CD8-positive, alpha-beta memory T cell (primary cell): ENCODE results near the gene KYAT1. TPM values are rescaled to one million over a fixed set of nuclear protein-coding genes. Genes with fewer than 3 reads are reported as not detected.
A peak's percentile ranks its signal among the peaks of the same experiment; 100 is the strongest.
"Not testable (repeated sequence)": the region's sequence is repeated elsewhere in the genome, so short reads cannot be mapped to it uniquely, and the experiment has no call there.

Experiments
- CTCF ChIA-PET: fragments of 350-600 bp; sonication (Branson Sonifier 250); formaldehyde crosslinking; loops from one replicate; lab custom pipeline; 2021; ENCODE audit warnings: antibody characterized with exemption; lab: Charles Lee
- POLR2A ChIA-PET: fragments of 350-600 bp; sonication (Branson Sonifier 250); formaldehyde crosslinking; loops from one replicate; lab custom pipeline; 2021; ENCODE audit warnings: antibody characterized with exemption; lab: Charles Lee
- DNase-seq, 5 donors: peaks; one replicate each; pipeline versions ENCODE4 v3.0.0 to v3.0.0-alpha.2; 2020 to 2022; ENCODE audit warnings: mixed read lengths in 1 of 5
- H3K27ac ChIP-seq: one replicate; pipeline ENCODE4 v1.7.0; 2013; ENCODE audit warnings: low read depth, mild to moderate bottlenecking, low read length, moderate library complexity
- H3K27me3 ChIP-seq: 2 replicates; pipeline ENCODE4 v1.7.0; 2013; ENCODE audit warnings: low read length, mild to moderate bottlenecking; ENCODE audit not compliant: insufficient read depth, poor library complexity, severe bottlenecking
- H3K36me3 ChIP-seq: 2 replicates; pipeline ENCODE4 v1.7.0; 2013; ENCODE audit warnings: mild to moderate bottlenecking, low read length, moderate library complexity; ENCODE audit not compliant: insufficient read depth
- H3K4me1 ChIP-seq: 2 replicates; pipeline ENCODE4 v1.7.0; 2013; ENCODE audit warnings: mild to moderate bottlenecking, low read length, moderate library complexity; ENCODE audit not compliant: insufficient read depth
- H3K4me3 ChIP-seq: 2 replicates; pipeline ENCODE4 v1.7.0; 2013; ENCODE audit warnings: mild to moderate bottlenecking, low read length
- H3K9me3 ChIP-seq: 2 replicates; pipeline ENCODE4 v1.7.0; 2013; ENCODE audit warnings: mild to moderate bottlenecking, low read length
- H3K27ac Mint-ChIP-seq, 8 donors: one replicate each; pipeline ENCODE4 v1.8.0; 2020 to 2021; ENCODE audit warnings: mixed read lengths in 8 of 8, mild to moderate bottlenecking in 6 of 8, inconsistent platforms in 3 of 8, moderate library complexity in 3 of 8
- H3K27me3 Mint-ChIP-seq, 2 donors: one replicate each; pipeline ENCODE4 v1.8.0; 2020 to 2021; ENCODE audit warnings: mixed read lengths in 2 of 2, mild to moderate bottlenecking in 1 of 2, moderate library complexity in 1 of 2
- H3K36me3 Mint-ChIP-seq, 3 donors: one replicate each; pipeline ENCODE4 v1.8.0; 2020 to 2021; ENCODE audit warnings: mixed read lengths in 3 of 3, inconsistent platforms in 1 of 3, mild to moderate bottlenecking in 1 of 3
- H3K4me1 Mint-ChIP-seq, 3 donors: one replicate each; pipeline ENCODE4 v1.8.0; 2020 to 2021; ENCODE audit warnings: mixed read lengths in 3 of 3, inconsistent platforms in 1 of 3, mild to moderate bottlenecking in 1 of 3
- H3K4me3 Mint-ChIP-seq, 7 donors: one replicate each; pipeline ENCODE4 v1.8.0; 2020 to 2021; ENCODE audit warnings: mixed read lengths in 7 of 7, mild to moderate bottlenecking in 6 of 7, moderate library complexity in 4 of 7, inconsistent platforms in 2 of 7
- H3K9me3 Mint-ChIP-seq, 5 donors: one replicate each; pipeline ENCODE4 v1.8.0; 2020 to 2022; ENCODE audit warnings: mixed read lengths in 5 of 5, mild to moderate bottlenecking in 3 of 5, moderate library complexity in 2 of 5, inconsistent platforms in 1 of 5
- polyA plus RNA-seq: library from polyadenylated mRNA; unstranded; fragments of 300-500 nt; fragmentation: Illumina TruSeq; gene quantifications from one replicate; pipeline ENCODE4 v1.2.3, GENCODE V29; 2021
- total RNA-seq, 2 experiments: library from RNA; stranded (reverse); gene quantifications; one replicate each; pipeline ENCODE4 v1.2.3, GENCODE V29; 2021

KYAT1 gene
- total and polyA plus RNA-seq, 3 experiments from 2014 or later = 8.8 to 10.4 (median 8.9) TPM

DNA sequence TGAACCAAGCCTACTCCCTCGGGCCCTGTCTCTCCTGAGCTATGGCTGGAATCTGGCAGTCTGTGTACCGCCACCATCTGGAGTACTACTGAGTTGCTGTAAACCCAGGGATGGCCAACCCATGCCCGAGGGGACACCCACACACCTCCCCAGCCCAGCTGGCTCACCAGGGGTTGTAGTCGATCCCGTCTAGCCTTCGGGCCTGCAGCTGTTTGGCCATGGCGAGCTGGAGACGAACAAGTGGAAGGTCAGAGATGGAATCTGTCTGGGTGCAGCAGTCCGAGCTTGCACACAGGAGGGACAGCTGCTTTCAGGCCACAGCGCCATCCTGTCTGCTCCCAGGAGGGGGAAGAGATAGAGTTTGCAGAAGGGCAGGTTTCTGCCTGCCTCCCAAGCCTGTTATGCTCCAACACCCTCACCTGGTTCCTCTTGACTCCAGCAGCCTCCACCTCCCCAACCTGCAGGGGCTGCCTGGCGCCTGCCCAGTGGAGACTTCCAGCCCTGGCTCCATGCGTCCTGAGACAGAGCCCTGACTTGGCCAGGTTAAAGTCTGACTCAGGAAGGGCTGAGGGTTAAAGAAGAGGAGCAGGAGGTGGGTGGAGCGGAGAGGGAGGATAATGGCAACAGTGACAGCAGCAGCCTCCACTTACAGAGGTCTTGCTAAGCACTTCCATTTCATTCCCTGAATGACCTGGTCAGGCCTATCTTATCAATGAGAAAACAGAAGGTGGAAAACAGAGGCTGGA, 36.4 kb downstream of the KYAT1 start:
- Mint-ChIP-seq H3K4me3 (no peak overlapping the region), H3K36me3 (peaks cover 8 to 25% (median 14%) of the 10 kb centered on the region in 3 donors), H3K27me3 (no peaks in the 10 kb centered on the region), H3K4me1 (no peaks in the 10 kb centered on the region), H3K9me3 (peaks cover 0 to 9% (median 3%) of the 10 kb centered on the region in 5 donors), H3K27ac (peak overlapping the region in 1 of 8 donors; percentile 80)
- DNase-seq = no peak
- H3K27ac ChIP-seq = no peak overlapping the region
- no peaks in the 10 kb centered on the region for H3K27me3 ChIP-seq
- H3K4me1 ChIP-seq = no peaks in the 10 kb centered on the region
- H3K9me3 ChIP-seq = no peaks in the 10 kb centered on the region
- no peaks in the 10 kb centered on the region for H3K36me3 ChIP-seq
- no peak overlapping the region for H3K4me3 ChIP-seq
- POLR2A ChIA-PET = interaction anchor here (0.6 kb wide), 1 partner anchor 239 kb away, joined by 3 read pairs; no protein-coding TSS in a partner anchor
- CTCF ChIA-PET = interaction anchor here (0.9 to 1.4 kb wide), 4 partner anchors 27 to 83 kb away, joined by 3 to 4 read pairs (median 3); partner anchors contain the start of gene ENDOG

GRCh38 chr9:128843171-128843570, 38.6 kb downstream of the KYAT1 start:
- POLR2A ChIA-PET = interaction anchor here (0.7 kb wide), 1 partner anchor 41 kb away, joined by 3 read pairs; no protein-coding TSS in a partner anchor
- CTCF ChIA-PET, H3K4me3 Mint-ChIP-seq, H3K4me1 Mint-ChIP-seq, H3K4me3 ChIP-seq, H3K36me3 ChIP-seq, H3K9me3 Mint-ChIP-seq, H3K27me3 ChIP-seq, DNase-seq, H3K4me1 ChIP-seq, H3K9me3 ChIP-seq, H3K27me3 Mint-ChIP-seq, H3K27ac ChIP-seq: not testable (repeated sequence)
- Mint-ChIP-seq H3K27ac (peak overlapping the region in 1 of 8 donors; percentile 29), H3K36me3 (peaks cover 5 to 34% (median 8%) of the 10 kb centered on the region in 3 donors)

- no peaks in the 10 kb centered on the region for H3K9me3 Mint-ChIP-seq
Observed at GRCh38 chr9:128841694-128842492, 39.9 kb downstream of the KYAT1 start.

DNA sequence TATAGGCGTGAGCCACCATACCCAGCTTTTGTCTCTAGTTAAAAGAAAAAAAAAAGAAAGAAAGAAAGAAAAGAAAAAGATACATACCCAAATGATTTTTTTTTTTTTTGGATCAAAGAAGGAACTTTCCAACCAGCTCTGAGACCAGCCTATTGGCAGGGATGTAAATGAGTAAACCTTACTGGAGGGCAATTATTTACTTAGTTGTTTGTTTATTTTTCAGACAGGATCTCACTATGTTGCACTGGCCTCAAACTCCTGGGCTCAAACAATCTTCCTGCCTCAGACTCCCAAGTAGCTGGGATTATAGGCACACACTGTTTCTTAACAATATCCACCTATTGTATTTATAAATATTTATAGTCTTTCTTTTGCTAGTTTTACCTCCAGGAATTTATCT, 41.2 kb downstream of the KYAT1 start:
- H3K36me3 ChIP-seq = no peaks in the 10 kb centered on the region
- H3K4me3 ChIP-seq = no peak overlapping the region
- H3K27me3 ChIP-seq = no peaks in the 10 kb centered on the region
- Mint-ChIP-seq H3K4me3 (no peak overlapping the region), H3K36me3 (peaks cover 0 to 37% (median 3%) of the 10 kb centered on the region in 3 donors), H3K27ac (no peak overlapping the region), H3K27me3 (no peaks in the 10 kb centered on the region), H3K9me3 (no peaks in the 10 kb centered on the region), H3K4me1 (no peaks in the 10 kb centered on the region)
- CTCF ChIA-PET = interaction anchor here (1.1 kb wide), 1 partner anchor 88 kb away, joined by 3 read pairs; no protein-coding TSS in a partner anchor
- H3K27ac ChIP-seq = no peak overlapping the region
- POLR2A ChIA-PET = interaction anchor here (0.8 kb wide), 1 partner anchor 11 kb away, joined by 3 read pairs; the partner anchor contains the start of gene SPOUT1
- H3K4me1 ChIP-seq = no peaks in the 10 kb centered on the region
- H3K9me3 ChIP-seq = no peaks in the 10 kb centered on the region
- DNase-seq = no peak

More at GRCh38 chr9:128841694-128842492, 39.9 kb downstream of the KYAT1 start:
- H3K27ac Mint-ChIP-seq = no peak overlapping the region
- Histone ChIP-seq H3K4me3 (no peak overlapping the region), H3K9me3 (no peaks in the 10 kb centered on the region), H3K36me3 (no peaks in the 10 kb centered on the region), H3K27ac (no peak overlapping the region), H3K4me1 (no peaks in the 10 kb centered on the region), H3K27me3 (no peaks in the 10 kb centered on the region)
- H3K36me3 Mint-ChIP-seq = peaks cover 0 to 35% (median 3%) of the 10 kb centered on the region in 3 donors
- ChIA-PET CTCF (interaction anchor here (1.5 kb wide), 1 partner anchor 23 kb away, joined by 4 read pairs; the partner anchor contains the start of gene ENDOG), POLR2A (interaction anchor here (0.5 kb wide), 1 partner anchor 11 kb away, joined by 5 read pairs; no protein-coding TSS in a partner anchor)
- no peaks in the 10 kb centered on the region for H3K4me1 Mint-ChIP-seq
- H3K4me3 Mint-ChIP-seq = no peak overlapping the region
- no peaks in the 10 kb centered on the region for H3K27me3 Mint-ChIP-seq
- no peak for DNase-seq

DNA sequence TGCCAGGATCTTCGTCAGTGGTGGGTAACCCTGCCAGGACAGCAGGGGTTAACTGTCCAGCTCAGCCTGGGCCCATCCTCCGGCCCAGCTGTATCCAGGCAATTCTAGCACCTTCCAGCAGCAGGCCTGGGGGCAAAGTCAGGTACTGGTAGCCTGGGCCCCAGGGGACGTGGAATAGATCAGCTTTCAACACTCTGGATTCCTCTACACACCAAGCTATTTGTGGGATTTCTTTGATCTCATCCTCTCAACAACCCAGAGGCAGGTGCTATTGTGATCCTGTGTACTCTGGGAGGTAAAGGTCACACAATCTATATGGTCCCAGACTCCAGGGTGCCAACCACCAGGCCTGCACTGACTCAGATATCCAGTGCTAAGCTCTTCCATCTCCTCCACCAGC, 43.4 kb downstream of the KYAT1 start:
- Histone ChIP-seq H3K9me3 (no peaks in the 10 kb centered on the region), H3K27ac (no peak overlapping the region), H3K4me1 (no peaks in the 10 kb centered on the region), H3K27me3 (no peaks in the 10 kb centered on the region), H3K4me3 (no peak overlapping the region), H3K36me3 (no peaks in the 10 kb centered on the region)
- peak overlapping the region in 1 of 8 donors; percentile 20 for H3K27ac Mint-ChIP-seq
- no peaks in the 10 kb centered on the region for H3K27me3 Mint-ChIP-seq
- no peaks in the 10 kb centered on the region for H3K9me3 Mint-ChIP-seq
- H3K36me3 Mint-ChIP-seq = peaks cover 0 to 41% (median 3%) of the 10 kb centered on the region in 3 donors
- H3K4me1 Mint-ChIP-seq = no peaks in the 10 kb centered on the region
- ChIA-PET POLR2A (no interaction called here), CTCF (interaction anchor here (2.4 kb wide), 1 partner anchor 20 kb away, joined by 10 read pairs; the partner anchor contains the start of gene ENDOG)
- H3K4me3 Mint-ChIP-seq = no peak overlapping the region
- no peak for DNase-seq

GRCh38 chr9:128836509-128837145, 45.1 kb downstream of the KYAT1 start:
- H3K27me3 Mint-ChIP-seq = no peaks in the 10 kb centered on the region
- no peak overlapping the region for H3K4me3 Mint-ChIP-seq
- CTCF ChIA-PET = interaction anchor here (0.6 to 2.4 kb wide), 2 partner anchors 18 to 26 kb away, joined by 4 to 10 read pairs; partner anchors contain the start of gene ENDOG
- peak overlapping the region in 1 of 8 donors; percentile 72 for H3K27ac Mint-ChIP-seq
- no peak for DNase-seq
- H3K27me3 ChIP-seq = no peaks in the 10 kb centered on the region
- no peak overlapping the region for H3K27ac ChIP-seq
- no peaks in the 10 kb centered on the region for H3K36me3 ChIP-seq
- no peaks in the 10 kb centered on the region for H3K4me1 ChIP-seq
- H3K9me3 Mint-ChIP-seq = no peaks in the 10 kb centered on the region
- no peaks in the 10 kb centered on the region for H3K9me3 ChIP-seq
- peaks cover 0 to 35% (median 2%) of the 10 kb centered on the region in 3 donors for H3K36me3 Mint-ChIP-seq
- POLR2A ChIA-PET = no interaction called here
- no peak overlapping the region for H3K4me3 ChIP-seq
- H3K4me1 Mint-ChIP-seq = no peaks in the 10 kb centered on the region

DNA sequence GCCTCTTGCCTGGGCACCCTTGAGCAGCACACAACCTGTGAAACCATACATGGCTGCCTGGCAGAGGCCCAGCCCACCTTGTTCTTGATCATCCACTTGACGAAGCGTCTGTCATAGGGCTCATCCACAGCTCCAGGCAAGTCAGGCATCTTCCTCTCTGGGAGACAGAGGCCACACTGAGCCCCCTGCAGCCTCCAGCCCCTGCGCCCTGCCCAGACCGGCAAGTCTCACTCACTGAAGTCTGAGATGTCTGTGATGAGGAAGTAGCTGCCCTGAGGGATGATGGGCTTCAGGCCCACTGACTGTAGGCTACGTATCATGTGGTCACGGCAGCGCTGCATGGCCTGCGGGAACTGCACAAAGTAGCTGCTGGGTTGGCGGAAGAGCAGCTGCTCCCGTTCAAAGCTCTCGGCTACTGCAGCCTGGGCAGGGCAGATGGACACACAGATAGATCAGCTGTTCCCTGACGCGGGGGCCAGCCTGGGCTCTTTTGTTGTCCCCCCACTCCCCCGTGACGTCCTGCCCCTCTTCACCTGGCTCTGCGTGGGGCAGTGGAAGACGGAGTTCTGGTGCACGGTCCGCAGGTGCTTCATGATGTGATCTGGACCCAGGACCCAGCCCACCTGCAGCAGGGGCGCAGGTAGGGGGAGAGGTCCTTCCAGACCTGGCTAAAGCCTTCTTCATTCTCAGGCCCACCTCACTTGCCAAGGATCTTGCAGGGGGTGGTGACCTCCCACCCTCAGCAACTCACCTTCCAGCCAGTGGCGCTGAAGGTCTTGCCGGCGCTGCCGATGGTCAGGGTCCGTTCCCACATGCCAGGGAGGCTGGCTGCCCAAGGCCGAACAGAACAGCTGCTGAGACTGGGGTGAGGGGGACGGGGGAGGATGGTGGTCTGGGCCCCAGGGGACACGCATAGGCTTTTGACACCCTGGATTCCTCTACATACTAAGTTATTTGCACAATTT, 46.2 kb downstream of the KYAT1 start:
- ChIA-PET CTCF (interaction anchor here (0.6 kb wide), 1 partner anchor 25 kb away, joined by 4 read pairs; no protein-coding TSS in a partner anchor), POLR2A (no interaction called here)
- DNase-seq = no peak
- H3K27ac ChIP-seq = no peak overlapping the region
- H3K36me3 Mint-ChIP-seq = peaks cover 0 to 31% (median 0%) of the 10 kb centered on the region in 3 donors
- H3K9me3 Mint-ChIP-seq = no peaks in the 10 kb centered on the region
- H3K4me1 Mint-ChIP-seq = no peaks in the 10 kb centered on the region
- no peaks in the 10 kb centered on the region for H3K9me3 ChIP-seq
- H3K4me3 Mint-ChIP-seq = peak overlapping the region in 1 of 7 donors; percentile 44
- no peak overlapping the region for H3K4me3 ChIP-seq
- H3K27me3 ChIP-seq = no peaks in the 10 kb centered on the region
- H3K36me3 ChIP-seq = no peaks in the 10 kb centered on the region
- no peaks in the 10 kb centered on the region for H3K4me1 ChIP-seq
- H3K27me3 Mint-ChIP-seq = no peaks in the 10 kb centered on the region
- no peak overlapping the region for H3K27ac Mint-ChIP-seq
